H1 (cell line): ENCODE data around the gene SLC19A1. TPM values are rescaled to one million over a fixed set of nuclear protein-coding genes. Genes with fewer than 3 reads are reported as not detected.

Source experiments
- CTBP2 ChIP-seq: IDR thresholded peaks from 2 replicates; pipeline ENCODE4 v1.7.0; 2011; ENCODE audit warnings: borderline replicate concordance, mild to moderate bottlenecking, moderate library complexity, mixed read lengths, low read length; ENCODE audit not compliant: insufficient read depth, insufficient read length
- EGR1 ChIP-seq: IDR thresholded peaks from 2 replicates; pipeline ENCODE4 v1.6.1; 2011; ENCODE audit warnings: low read depth, low read length, borderline replicate concordance
- polyA plus RNA-seq, 7 experiments: library from polyadenylated mRNA; depleted of rRNA in 3 of 7; stranded (reverse) in 5 of 7; unstranded in 2 of 7; fragments of >200 nt in 5 of 7; fragments of 200-250 nt in 2 of 7; gene quantifications; 1 replicate in 5 of 7; 2 replicates in 1 of 7; 4 replicates in 1 of 7; pipeline versions ENCODE4 v1.2.1 to v1.2.3, GENCODE V29; 2011 to 2013; ENCODE audit warnings: missing spikeins in 2 of 7, mixed read lengths in 2 of 7
- total RNA-seq: library from RNA; stranded (reverse); fragmentation: NEBNext Ultra II Directional; extraction: Animal tissue kit (Norgen Biotek cat#: 25700); gene quantifications from 2 replicates; pipeline ENCODE4 v1.2.1, GENCODE V29; 2021
- TF ChIP-seq, protein P1 (sequence below): fragments of 300-600 bp; sonication (generic); IDR thresholded peaks from 2 replicates; pipeline ENCODE4 v1.7.1; 2012; ENCODE audit warnings: low read length, moderate library complexity, mild to moderate bottlenecking, inconsistent platforms; ENCODE audit not compliant: insufficient replicate concordance

Gene SLC19A1
- total and polyA plus RNA-seq, 2 of the 8 experiments (the other 6 are each of a cell fraction or from before 2014, with no cell fraction given) = 31.6 to 43.8 TPM

GRCh38 chr21:45580181-45580575, 37.9 kb upstream of the SLC19A1 start (continued):
- TF ChIP-seq, protein P1, sequence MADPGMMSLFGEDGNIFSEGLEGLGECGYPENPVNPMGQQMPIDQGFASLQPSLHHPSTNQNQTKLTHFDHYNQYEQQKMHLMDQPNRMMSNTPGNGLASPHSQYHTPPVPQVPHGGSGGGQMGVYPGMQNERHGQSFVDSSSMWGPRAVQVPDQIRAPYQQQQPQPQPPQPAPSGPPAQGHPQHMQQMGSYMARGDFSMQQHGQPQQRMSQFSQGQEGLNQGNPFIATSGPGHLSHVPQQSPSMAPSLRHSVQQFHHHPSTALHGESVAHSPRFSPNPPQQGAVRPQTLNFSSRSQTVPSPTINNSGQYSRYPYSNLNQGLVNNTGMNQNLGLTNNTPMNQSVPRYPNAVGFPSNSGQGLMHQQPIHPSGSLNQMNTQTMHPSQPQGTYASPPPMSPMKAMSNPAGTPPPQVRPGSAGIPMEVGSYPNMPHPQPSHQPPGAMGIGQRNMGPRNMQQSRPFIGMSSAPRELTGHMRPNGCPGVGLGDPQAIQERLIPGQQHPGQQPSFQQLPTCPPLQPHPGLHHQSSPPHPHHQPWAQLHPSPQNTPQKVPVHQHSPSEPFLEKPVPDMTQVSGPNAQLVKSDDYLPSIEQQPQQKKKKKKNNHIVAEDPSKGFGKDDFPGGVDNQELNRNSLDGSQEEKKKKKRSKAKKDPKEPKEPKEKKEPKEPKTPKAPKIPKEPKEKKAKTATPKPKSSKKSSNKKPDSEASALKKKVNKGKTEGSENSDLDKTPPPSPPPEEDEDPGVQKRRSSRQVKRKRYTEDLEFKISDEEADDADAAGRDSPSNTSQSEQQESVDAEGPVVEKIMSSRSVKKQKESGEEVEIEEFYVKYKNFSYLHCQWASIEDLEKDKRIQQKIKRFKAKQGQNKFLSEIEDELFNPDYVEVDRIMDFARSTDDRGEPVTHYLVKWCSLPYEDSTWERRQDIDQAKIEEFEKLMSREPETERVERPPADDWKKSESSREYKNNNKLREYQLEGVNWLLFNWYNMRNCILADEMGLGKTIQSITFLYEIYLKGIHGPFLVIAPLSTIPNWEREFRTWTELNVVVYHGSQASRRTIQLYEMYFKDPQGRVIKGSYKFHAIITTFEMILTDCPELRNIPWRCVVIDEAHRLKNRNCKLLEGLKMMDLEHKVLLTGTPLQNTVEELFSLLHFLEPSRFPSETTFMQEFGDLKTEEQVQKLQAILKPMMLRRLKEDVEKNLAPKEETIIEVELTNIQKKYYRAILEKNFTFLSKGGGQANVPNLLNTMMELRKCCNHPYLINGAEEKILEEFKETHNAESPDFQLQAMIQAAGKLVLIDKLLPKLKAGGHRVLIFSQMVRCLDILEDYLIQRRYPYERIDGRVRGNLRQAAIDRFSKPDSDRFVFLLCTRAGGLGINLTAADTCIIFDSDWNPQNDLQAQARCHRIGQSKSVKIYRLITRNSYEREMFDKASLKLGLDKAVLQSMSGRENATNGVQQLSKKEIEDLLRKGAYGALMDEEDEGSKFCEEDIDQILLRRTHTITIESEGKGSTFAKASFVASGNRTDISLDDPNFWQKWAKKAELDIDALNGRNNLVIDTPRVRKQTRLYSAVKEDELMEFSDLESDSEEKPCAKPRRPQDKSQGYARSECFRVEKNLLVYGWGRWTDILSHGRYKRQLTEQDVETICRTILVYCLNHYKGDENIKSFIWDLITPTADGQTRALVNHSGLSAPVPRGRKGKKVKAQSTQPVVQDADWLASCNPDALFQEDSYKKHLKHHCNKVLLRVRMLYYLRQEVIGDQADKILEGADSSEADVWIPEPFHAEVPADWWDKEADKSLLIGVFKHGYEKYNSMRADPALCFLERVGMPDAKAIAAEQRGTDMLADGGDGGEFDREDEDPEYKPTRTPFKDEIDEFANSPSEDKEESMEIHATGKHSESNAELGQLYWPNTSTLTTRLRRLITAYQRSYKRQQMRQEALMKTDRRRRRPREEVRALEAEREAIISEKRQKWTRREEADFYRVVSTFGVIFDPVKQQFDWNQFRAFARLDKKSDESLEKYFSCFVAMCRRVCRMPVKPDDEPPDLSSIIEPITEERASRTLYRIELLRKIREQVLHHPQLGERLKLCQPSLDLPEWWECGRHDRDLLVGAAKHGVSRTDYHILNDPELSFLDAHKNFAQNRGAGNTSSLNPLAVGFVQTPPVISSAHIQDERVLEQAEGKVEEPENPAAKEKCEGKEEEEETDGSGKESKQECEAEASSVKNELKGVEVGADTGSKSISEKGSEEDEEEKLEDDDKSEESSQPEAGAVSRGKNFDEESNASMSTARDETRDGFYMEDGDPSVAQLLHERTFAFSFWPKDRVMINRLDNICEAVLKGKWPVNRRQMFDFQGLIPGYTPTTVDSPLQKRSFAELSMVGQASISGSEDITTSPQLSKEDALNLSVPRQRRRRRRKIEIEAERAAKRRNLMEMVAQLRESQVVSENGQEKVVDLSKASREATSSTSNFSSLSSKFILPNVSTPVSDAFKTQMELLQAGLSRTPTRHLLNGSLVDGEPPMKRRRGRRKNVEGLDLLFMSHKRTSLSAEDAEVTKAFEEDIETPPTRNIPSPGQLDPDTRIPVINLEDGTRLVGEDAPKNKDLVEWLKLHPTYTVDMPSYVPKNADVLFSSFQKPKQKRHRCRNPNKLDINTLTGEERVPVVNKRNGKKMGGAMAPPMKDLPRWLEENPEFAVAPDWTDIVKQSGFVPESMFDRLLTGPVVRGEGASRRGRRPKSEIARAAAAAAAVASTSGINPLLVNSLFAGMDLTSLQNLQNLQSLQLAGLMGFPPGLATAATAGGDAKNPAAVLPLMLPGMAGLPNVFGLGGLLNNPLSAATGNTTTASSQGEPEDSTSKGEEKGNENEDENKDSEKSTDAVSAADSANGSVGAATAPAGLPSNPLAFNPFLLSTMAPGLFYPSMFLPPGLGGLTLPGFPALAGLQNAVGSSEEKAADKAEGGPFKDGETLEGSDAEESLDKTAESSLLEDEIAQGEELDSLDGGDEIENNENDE = no peak
- no peak for TF ChIP-seq CTBP2
- no peak for TF ChIP-seq EGR1
